NCI-H1092 (cell line): Measurements from ENCODE around the gene METTL17.
"Not testable (repeated sequence)": the region's sequence is repeated elsewhere in the genome, so short reads cannot be mapped to it uniquely, and the experiment has no call there.

ENCODE experiments used
- DNase-seq: peaks from one replicate; lab custom pipeline; 2025; lab: John Stamatoyannopoulos, UW

Gene METTL17

DNA sequence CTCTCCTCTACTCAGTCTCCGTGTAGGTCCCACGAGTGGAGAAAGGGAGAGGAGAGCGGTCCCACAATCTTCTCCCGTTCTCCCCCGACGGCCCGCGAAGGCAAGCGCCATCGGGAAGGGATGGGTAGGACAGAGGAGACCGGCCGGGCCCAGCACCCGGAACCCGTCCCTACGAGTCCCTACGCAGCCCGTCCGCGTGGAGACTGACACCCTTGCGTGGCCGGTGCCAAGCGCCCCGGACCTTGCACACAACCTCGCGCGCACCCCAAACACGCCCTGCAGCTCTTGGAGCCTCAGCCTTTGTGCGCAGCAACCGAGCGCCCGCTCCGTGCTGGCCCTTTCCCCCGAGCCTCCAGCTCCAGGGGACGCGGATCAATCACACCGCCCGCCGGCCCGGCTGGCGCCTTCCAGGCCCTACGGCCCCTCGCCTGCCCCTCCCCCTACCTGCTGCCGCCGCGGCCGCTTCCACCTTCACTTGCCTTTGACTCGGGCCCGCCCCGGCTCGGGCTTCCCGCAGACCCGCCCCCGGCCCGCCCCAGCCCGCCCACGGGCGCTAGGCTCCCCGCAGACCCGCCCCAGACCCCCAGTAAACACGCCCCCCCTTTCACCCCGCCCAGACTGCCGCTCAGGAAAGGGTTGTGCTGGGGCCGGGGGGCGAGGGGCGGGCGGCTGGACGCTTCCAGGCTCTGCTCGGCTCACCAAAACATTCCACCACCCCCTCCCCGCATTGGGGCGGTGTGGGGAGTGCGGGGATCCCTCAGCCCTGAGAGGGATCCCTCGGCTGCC, 35.0 kb downstream of the METTL17 start, which contains the start of gene NDRG2:
TSS of gene NDRG2 (minus strand) at position 477 of the 786 bp plus-strand sequence. CDS start 1,746 bp downstream, outside the sequence.
- peak; percentile 28 for DNase-seq

DNA sequence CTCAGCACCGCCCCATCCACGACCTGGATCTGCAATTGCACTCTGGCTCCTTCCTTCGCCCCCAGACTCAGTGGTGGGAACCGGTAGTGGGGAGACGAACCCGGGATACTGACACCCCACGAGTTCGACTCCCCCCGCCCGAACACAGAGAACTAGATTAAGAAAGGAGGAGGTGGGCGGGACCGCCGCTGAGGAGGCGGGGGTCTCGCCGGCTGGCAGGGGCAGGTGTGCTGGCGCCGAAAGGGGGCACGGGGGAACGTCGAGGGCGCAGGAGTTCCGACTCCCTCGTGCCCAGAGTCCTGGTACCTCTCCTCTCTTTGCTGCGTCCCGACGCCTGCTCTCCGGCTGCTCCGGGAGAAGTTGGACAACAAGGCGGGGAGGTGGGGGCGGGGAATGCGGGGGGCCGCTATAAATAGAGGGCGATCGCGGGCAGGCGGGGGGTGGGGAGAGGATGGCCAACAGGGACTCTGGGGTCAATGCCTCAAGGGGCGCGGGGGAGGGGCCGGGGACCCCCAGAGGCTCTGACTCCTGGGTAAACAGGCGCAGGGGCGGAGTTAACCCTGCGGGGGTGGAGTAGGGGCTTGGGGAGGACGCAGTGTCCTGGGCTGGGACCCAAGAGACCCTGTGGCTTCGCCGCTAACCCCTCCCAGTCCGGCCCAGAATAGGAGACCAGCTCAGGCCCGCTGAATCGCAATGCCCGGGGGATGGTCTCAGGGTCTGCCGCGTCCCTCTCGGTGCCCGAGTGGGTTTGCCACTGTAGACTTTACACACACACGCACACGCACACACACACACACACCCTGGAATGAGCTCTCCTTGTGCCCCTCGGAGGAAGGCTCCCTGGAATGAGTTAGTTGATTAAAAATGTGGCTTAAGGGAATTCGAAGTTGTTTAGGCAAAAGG, 35.8 kb downstream of the METTL17 start:
- DNase-seq = no peak

DNA sequence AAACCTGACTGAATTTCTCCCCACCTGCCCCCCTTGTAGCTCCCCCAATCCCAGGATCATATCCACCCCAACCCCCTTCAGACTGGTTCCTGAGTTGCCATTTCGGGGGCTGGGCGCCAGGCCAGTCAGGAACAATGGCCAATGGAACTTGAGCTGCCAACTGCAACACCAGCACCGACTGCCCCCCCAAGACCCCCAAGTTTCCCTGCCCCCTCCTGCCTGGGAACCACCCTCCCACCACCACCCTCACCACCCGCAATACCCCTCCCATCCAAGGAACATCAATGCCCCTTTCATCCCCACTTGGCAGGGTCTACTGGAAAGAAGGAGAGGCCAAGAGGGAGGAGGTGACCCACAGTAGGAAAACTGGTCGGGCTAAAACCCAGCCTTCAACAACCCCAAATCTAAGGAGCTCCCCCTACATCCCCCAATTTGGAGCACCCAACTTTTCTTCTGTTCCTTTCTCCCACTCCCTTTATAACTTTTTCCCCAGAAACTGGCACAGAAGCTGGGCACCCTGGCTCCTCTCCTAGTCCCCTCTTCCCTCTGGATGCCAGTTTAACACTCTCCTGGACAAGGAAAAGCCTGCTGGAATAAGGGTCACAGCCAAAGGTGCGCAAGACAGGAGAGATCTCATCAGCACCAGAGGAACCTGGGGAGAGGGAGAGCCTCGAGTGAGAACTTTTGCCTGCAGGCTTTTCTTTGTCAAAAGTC, 36.7 kb downstream of the METTL17 start:
- DNase-seq = no peak

DNA sequence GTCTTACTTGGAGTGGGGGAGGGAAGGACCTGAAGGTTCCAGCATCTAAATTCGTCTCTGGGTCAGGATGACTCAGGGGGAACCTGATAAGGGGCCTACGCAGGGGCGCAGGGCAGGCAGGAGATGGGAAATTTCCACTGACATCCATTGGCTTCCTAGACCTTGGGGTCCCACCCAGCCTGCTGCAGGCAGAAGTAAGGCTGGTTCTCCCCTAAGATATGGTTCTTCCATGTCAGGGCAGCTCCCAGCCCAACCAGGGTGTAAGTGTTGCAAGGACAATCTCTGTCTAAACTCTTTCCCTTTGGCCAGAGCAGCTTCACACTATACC, 37.2 kb downstream of the METTL17 start:
- no peak for DNase-seq

DNA sequence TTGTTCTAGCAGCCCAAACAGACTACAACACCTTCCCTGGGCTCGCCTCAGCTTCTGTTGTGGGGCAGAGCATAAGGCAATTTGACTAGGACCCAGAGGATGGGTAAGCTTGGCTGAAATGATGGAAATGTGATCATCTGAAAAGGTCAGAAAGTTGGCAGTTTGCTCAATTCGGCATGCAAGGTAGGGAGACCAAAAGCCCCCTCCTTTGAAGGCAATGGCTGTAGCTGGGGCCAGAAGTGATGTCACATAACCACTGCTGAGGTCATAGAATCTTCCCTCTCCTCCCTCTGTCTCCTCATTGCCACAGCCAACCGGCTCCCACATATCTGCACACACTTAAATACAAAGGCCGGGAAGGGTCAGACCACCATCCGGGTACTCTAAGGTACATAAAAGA, 40.1 kb downstream of the METTL17 start, which contains the start of gene TPPP2:
TSS of gene TPPP2 (plus strand) at position 301 of the 400 bp plus-strand sequence. CDS start 365 bp downstream, outside the sequence.
- DNase-seq = no peak

DNA sequence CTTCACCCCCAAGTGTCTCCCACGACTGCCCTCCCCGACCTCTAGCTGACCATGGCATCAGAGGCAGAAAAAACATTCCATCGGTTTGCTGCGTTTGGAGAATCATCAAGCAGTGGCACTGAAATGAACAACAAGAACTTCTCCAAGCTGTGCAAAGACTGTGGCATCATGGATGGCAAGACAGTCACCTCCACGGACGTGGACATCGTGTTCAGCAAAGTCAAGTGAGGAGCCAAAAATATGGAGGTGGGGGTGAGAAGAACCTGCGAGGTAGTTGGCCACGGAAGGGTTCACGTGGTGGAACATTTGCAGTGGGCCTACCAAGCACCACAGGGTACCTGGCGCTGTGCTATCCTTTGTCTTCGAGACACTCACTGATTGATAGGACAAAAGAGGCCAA, 40.8 kb downstream of the METTL17 start:
- no peak for DNase-seq

DNA sequence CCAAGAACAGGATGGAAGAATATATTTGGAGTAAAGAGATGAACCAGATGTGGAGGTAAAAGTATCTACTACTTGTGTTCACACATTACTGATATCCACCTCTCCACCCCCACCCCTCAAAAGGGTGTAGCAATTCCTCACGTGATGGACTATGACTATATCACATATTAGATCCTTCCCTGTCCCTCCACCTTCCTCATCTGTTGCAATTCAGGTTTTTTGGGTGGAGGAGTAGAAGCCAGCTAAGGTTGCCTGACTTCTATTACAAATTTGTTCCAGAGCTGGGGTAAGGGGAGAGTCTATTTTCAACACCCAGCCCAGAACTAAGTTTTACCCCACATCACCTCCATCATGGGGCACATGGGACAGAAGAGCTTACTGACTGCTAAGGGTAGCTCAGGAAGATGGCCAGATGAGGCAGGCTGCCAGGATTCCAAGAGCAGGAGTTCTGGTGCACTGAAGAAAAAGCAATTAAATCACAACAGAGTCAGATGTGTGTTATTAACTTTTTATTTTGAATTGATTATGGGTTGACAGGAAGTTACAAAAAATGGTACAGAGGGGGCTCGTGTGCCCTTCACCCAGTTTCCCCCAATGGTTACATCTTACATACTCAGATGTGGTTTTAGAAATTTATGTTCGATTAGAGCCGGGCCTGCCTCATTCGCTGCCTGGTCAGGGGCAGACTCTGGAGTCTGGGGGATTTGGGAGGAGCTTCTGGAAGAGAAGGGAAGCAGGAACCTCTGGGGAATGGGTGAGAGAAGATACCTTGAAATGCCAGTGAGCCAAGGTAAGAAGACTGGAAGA, 42.7 kb downstream of the METTL17 start:
- DNase-seq = no peak

DNA sequence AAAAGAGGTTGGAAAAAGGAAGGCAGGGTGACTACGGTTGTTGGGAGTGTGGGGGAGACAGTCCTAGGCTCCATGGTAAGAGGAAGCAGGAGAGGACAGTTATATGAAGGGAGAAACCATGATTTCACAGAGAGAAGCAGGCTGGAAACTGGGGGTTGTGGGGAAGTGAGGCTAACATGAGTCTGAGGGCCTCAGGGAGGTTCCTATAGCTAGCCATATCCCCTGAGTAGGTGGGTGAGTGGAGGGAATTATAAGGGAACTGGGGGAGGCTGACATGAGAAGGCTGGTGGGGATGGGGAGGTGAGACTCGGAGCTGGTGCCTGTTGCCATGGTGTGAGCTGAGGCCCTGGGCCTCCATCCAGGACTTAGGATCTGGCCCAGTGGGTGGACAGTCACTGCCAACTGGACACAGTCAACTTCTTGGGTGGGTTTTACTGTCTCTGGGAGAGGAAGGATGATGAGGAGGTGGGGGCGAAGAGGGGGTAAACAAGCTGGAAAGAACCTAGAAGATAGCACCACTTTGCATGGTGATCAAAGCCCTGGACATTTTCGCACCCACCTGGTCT, 43.4 kb downstream of the METTL17 start:
- DNase-seq = no peak

DNA sequence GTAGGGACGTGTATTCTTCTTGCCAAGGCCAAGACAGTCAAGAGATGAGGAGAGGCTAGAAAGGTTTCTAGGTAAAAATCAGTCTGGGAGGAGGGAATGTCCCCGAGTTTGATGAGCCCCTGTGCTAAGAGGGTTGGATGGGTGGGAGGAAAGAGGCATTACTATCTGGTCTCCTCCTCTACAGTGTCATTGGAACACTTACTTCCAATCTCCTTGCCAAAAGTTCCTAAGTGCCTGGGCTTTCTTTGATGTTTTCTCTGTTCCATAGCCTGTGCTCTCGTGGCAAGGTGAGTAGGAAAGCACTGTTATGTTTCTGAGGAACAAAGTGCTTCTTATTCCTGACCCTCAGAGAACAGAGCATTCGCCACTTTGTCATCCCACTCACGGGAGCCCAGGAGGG, 44.9 kb downstream of the METTL17 start, which contains the start of gene RNASE13:
TSS of gene RNASE13 (minus strand) at position 101 of the 400 bp plus-strand sequence. CDS start 519 bp downstream, outside the sequence.
- no peak for DNase-seq

DNA sequence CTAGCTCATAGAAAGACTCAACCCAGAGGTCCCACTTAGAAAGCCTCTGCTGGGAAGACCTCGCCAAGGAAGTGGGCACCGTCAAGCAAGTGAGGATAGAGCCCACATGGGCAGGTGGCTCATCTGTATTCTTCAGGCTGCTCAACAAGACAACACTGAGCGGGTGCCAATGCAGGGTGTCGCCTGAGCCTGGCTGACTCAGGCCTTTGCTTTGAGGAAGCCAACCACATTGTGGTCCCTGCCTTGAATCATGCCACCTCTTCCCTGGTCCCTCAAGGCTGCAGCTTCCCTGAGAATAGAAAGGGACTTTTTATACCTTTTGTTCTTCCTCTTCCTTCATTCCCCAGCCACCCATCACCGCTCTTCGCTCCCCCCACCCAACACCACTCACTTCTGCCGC, 47.0 kb downstream of the METTL17 start:
- no peak for DNase-seq

DNA sequence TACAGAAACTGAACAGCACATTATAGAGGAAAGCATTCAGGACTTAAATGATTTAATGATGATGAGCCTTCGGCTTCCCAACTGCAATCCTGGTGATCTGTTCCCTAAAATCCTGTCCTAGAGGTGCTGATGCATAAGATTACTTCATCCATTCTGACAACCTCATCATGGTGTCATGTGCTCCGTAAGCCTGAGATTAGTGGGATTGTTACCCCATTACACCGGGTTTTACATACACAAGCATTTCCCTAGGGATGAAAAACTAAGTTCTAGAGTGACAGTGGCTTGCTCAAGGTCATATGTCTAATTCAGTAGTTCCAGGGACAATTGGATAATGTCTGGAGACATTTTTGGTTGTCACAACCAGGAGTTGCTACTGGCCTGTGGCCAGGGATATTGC, 47.4 kb downstream of the METTL17 start:
- DNase-seq = no peak

DNA sequence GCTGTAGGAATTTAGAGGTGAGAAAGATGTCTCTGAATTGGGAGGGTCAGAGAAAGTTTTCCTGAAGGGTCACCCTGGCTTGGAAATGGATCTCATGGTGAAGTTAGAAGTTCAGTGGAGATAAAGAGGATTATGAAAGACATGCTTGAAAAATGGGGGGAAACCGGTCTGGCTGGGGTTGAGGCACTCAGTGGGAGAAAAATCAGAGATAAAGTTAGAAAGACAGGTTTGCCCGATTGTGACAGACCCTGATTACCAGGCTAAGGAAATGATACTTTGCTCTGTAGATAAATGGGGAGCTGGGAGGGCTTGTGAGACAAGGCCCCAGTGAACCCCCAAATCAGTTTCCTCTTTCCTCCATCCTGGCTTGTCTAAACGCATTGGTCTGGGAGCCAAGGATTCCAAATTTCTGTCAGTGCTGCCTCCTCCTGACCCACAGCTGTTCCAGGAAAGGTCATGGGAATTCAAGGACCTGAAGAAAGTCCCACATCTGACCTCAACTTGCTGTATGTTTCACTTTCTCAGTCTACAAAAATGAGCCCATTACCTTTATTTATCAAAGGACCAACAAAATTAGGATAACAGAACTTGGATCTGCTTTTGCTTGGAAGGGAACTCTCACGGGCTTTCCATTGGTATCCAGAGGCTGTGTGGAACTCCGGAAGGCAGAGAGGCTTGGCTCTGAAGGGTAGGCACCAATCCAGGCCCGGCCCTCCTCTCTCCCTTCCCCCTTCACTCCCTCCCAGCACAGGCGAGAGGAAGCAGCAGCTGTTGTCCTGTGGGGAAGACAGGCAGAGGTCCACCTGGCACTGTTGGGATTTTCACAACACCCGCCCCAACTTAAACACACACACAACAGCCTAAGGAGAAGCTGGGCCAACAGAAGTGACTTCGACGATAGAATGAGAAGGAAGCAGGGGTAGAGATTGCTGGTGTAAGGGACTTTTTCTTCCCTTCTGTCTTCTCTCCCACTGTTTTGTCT, 49.0 kb downstream of the METTL17 start:
- peak; percentile 14 for DNase-seq

DNA sequence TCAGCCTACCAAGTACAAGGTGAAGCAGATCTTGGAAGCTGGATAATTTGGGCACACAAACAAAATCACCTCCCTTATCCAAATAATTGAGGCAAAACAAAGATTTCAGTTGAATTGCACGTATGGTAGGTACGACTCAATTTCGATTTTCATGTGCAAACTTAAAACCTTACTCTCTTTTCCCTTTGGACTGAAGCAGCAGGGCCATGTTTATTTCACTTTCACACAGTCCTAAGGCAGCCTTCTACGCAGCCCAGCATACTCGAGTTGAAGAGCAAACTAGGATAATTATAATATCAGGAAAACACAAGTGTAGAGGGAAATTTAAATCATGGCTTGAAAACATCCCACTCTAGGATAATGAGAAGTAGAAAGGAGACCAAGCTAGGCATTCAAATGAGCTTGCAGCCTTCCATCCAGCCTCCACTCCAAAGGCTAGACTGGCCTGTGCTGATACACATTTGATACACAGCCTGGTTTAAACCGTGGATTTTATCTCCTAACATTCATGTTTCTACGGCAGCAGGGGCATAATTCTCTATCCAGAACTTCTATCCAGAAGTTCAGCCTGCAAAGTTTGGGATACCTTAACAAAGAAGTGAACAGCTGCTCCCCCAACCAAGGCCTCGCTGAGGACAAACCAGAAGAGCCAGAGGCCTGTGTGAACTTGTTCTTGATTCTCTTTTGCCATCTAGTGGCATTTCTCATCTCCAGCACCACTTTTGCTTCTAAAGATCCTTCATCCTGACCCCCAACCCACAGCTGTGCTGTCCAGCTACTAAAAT, 50.0 kb downstream of the METTL17 start:
- peak; percentile 28 for DNase-seq

DNA sequence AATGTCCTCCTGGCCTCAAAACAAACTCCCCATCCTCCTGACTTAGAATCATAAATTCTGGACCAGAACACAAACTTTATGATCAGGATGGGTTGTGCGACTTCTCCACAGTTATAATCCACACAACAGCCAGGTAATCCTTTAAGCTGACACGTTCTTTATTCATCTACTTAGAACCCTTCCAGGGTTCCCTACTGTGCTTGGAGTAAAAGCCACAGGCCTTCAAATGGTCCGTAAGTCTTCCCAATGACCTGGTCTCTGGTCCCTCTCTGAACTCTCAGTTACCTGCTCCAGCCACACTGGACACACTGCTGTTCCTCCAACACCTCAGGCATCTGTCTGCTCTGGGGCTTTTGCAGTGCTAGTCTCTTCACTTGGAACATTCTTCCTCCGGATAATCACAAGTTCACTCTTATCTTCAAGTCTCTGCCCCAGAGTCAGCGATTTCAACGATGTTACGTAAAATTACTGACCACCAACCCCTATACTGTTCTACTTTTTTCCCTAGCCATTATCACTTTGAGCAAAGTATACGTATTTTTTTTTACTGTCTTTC, 50.7 kb downstream of the METTL17 start:
- DNase-seq = no peak

DNA sequence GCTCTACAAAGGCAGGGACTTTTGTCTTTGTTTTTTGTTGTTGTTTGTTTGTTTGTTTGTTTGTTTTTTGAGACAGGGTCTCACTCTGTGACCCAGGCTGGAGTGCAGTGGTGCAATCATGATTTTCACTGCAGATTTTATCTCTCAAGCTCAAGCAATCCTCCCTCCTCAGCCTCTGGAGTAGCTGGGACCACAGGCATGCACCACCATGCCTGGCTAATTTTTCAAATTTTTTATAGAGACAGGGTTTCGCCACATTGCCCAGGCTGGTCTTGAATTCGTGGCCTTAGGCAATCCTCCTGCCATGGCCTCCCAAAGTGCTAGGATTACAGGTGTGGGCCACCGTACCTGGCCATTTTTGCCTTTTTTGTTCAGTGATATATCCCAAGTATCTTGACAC, 51.2 kb downstream of the METTL17 start:
- not testable (repeated sequence) for DNase-seq

DNA sequence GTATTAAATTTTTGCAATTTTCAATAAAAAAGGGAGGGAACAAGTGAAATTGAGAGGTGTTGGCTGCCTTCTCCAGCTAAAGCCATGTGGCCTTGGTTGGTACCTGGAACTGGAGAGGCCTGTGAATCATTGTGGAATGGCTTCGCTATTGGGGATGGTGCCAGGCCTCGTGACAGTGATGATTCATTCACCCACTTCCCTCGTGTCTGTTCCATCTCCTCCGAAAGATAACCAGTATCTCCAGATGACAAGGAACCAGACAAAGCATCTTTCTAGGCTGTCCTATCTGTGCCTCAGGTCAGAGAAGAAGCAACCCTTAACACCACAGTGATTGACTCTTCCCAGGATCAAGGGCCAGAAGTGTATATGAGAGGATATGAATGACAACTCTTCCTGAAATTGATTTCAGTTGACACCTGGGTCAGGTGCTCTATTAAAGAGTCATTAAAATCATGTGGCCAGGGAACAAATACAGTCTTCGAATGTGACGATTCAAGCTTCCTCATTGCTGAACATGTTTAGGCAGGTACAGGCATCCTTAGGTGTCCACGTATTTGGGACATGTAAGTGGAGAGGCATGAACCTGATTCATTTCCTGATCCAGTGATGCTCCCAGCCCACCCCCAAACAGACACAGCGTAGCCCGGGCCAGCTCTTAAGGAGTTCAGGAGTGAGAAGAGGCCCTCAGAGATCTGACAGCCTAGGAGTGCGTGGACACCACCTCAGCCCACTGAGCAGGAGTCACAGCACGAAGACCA, 52.1 kb downstream of the METTL17 start, which contains the start of gene RNASE7:
TSS of gene RNASE7 (plus strand) at position 687 of the 758 bp plus-strand sequence. CDS start 631 bp downstream, outside the sequence.
- no peak for DNase-seq

DNA sequence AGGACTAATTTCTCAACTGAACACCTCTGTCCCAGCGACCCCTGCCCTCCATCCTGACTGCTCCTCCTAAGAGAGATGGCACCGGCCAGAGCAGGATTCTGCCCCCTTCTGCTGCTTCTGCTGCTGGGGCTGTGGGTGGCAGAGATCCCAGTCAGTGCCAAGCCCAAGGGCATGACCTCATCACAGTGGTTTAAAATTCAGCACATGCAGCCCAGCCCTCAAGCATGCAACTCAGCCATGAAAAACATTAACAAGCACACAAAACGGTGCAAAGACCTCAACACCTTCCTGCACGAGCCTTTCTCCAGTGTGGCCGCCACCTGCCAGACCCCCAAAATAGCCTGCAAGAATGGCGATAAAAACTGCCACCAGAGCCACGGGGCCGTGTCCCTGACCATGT, 53.1 kb downstream of the METTL17 start:
- DNase-seq = no peak
